ENCODE data around the gene SYTL2.

SYTL2 gene

GRCh38 chr11:85742348-85742747 is 68.6 kb downstream of the SYTL2 start:
- Histone ChIP-seq H3K9ac (ENCODE audit: low read depth in 1 of 2, low read length in 2 of 2) (peak overlapping the region in 1 of 2 donors; percentile 9), H3K27ac (ENCODE audit: low read depth in 2 of 2, low read length in 2 of 2) (peak overlapping the region; percentile 82 to 86), H3K27me3 (ENCODE audit: control insufficient read depth in 2 of 2, insufficient read depth in 2 of 2, low read length in 2 of 2) (no peaks in the 10 kb centered on the region)

GRCh38 chr11:85740481-85741400 is 70.2 kb downstream of the SYTL2 start:
- H3K4me1 ChIP-seq (ENCODE audit: control insufficient read depth in 2 of 2, insufficient read depth in 2 of 2, low read length in 2 of 2): peaks cover 39 to 44% of the 10 kb centered on the region in 2 donors
- H3K9me3 ChIP-seq (ENCODE audit: control insufficient read depth in 2 of 2, low read length in 2 of 2): no peaks in the 10 kb centered on the region
- no peaks in the 10 kb centered on the region for H3K27me3 ChIP-seq (ENCODE audit: control insufficient read depth in 2 of 2, insufficient read depth in 2 of 2, low read length in 2 of 2)
- H3K4me3 ChIP-seq (ENCODE audit: low read length in 2 of 2): no peak overlapping the region
- H3K27ac ChIP-seq (ENCODE audit: low read depth in 2 of 2, low read length in 2 of 2): no peak overlapping the region
- peaks cover 16 to 23% of the 10 kb centered on the region in 2 donors for H3K36me3 ChIP-seq (ENCODE audit: control insufficient read depth in 2 of 2, insufficient read depth in 2 of 2, low read length in 2 of 2)
- H3K9ac ChIP-seq (ENCODE audit: low read depth in 1 of 2, low read length in 2 of 2): no peak overlapping the region

More at GRCh38 chr11:85742348-85742747, 68.6 kb downstream of the SYTL2 start:
- Histone ChIP-seq H3K4me1 (ENCODE audit: control insufficient read depth in 2 of 2, insufficient read depth in 2 of 2, low read length in 2 of 2) (peaks cover 47 to 57% of the 10 kb centered on the region in 2 donors), H3K4me3 (ENCODE audit: low read length in 2 of 2) (no peak overlapping the region), H3K36me3 (ENCODE audit: control insufficient read depth in 2 of 2, insufficient read depth in 2 of 2, low read length in 2 of 2) (peaks cover 18 to 21% of the 10 kb centered on the region in 2 donors), H3K9me3 (ENCODE audit: control insufficient read depth in 2 of 2, low read length in 2 of 2) (no peaks in the 10 kb centered on the region)

DNA sequence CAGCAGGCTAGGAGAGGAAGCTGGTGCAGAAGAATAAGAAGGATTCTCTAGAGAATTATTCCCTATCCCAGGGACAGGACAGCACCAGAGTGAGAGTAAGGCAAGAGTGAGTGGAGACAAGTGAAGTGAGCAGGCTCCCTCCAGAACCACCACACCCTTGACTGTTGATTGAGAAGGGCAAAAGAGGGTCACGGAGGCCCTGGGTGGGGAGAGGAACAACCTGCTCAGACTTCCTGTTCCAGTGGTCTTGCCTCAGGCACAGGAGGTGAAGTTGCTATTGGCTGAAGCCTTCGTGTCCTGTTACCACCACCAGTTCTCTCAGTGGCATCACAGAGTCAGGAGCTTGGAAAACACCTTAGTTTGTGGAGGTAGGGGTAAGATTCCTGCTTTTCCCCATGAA is 73.2 kb downstream of the SYTL2 start:
- peaks cover 34 to 35% of the 10 kb centered on the region in 2 donors for H3K36me3 ChIP-seq (ENCODE audit: control insufficient read depth in 2 of 2, insufficient read depth in 2 of 2, low read length in 2 of 2)
- no peak overlapping the region for H3K4me3 ChIP-seq (ENCODE audit: low read length in 2 of 2)
- H3K9me3 ChIP-seq (ENCODE audit: control insufficient read depth in 2 of 2, low read length in 2 of 2): no peaks in the 10 kb centered on the region
- H3K27me3 ChIP-seq (ENCODE audit: control insufficient read depth in 2 of 2, insufficient read depth in 2 of 2, low read length in 2 of 2): no peaks in the 10 kb centered on the region
- peaks cover 18 to 20% of the 10 kb centered on the region in 2 donors for H3K4me1 ChIP-seq (ENCODE audit: control insufficient read depth in 2 of 2, insufficient read depth in 2 of 2, low read length in 2 of 2)
- no peak overlapping the region for H3K27ac ChIP-seq (ENCODE audit: low read depth in 2 of 2, low read length in 2 of 2)
- no peak overlapping the region for H3K9ac ChIP-seq (ENCODE audit: low read depth in 1 of 2, low read length in 2 of 2)

- H3K4me3 ChIP-seq (ENCODE audit: low read length in 2 of 2): no peak overlapping the region
- peaks cover 2 to 10% of the 10 kb centered on the region in 2 donors for H3K4me1 ChIP-seq (ENCODE audit: control insufficient read depth in 2 of 2, insufficient read depth in 2 of 2, low read length in 2 of 2)
- H3K27me3 ChIP-seq (ENCODE audit: control insufficient read depth in 2 of 2, insufficient read depth in 2 of 2, low read length in 2 of 2): no peaks in the 10 kb centered on the region
- peaks cover 30 to 34% of the 10 kb centered on the region in 2 donors for H3K36me3 ChIP-seq (ENCODE audit: control insufficient read depth in 2 of 2, insufficient read depth in 2 of 2, low read length in 2 of 2)
- H3K9ac ChIP-seq (ENCODE audit: low read depth in 1 of 2, low read length in 2 of 2): no peak overlapping the region
- no peaks in the 10 kb centered on the region for H3K9me3 ChIP-seq (ENCODE audit: control insufficient read depth in 2 of 2, low read length in 2 of 2)
- no peak overlapping the region for H3K27ac ChIP-seq (ENCODE audit: low read depth in 2 of 2, low read length in 2 of 2)
Measured at GRCh38 chr11:85735876-85736460, 75.0 kb downstream of the SYTL2 start.

DNA sequence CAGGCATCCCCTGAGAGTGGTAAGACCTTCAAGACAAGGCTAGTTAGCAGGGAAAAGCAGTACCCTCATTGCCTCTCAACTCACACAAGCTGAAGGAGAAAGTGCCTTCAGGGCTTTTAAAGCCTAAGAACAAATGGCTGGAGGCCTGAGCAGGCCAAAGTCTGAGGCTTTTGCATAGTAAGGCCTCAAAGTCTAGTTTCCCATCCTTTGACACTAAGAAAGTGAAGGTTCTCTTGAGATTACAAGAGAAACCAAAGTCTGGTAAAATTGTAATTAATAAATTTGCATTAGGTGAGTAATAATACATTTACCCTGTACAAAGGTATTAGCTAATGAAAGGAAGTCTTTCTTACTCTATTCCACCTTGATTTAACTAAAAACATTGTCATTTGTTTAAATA is 78.0 kb downstream of the SYTL2 start:
- H3K9me3 ChIP-seq (ENCODE audit: control insufficient read depth in 2 of 2, low read length in 2 of 2): no peaks in the 10 kb centered on the region
- peaks cover 0 to 5% of the 10 kb centered on the region in 2 donors for H3K4me1 ChIP-seq (ENCODE audit: control insufficient read depth in 2 of 2, insufficient read depth in 2 of 2, low read length in 2 of 2)
- peaks cover 20 to 26% of the 10 kb centered on the region in 2 donors for H3K36me3 ChIP-seq (ENCODE audit: control insufficient read depth in 2 of 2, insufficient read depth in 2 of 2, low read length in 2 of 2)
- no peak overlapping the region for H3K4me3 ChIP-seq (ENCODE audit: low read length in 2 of 2)
- H3K27ac ChIP-seq (ENCODE audit: low read depth in 2 of 2, low read length in 2 of 2): no peak overlapping the region
- no peaks in the 10 kb centered on the region for H3K27me3 ChIP-seq (ENCODE audit: control insufficient read depth in 2 of 2, insufficient read depth in 2 of 2, low read length in 2 of 2)
- H3K9ac ChIP-seq (ENCODE audit: low read depth in 1 of 2, low read length in 2 of 2): no peak overlapping the region

DNA sequence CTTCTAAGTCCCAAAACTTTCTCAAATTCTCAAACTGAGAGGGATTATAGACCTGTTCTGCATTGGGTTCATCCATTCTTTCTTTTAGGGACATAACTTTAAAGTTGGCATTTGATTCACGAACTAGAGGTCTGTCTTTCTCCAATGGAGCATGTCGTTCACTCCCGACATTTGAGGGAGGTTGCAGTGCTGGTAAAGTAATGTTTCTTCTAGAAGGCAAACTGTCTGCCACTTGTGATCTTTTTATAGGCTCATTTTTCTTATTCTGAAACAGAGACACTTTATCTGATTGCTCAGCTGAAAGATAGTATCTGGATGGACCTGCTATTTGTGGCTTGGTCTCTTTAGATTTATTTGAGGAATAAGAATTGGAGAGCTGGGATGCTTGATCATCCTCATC is 84.6 kb downstream of the SYTL2 start:
- no peak overlapping the region for H3K9ac ChIP-seq (ENCODE audit: low read depth in 1 of 2, low read length in 2 of 2)
- H3K9me3 ChIP-seq (ENCODE audit: control insufficient read depth in 2 of 2, low read length in 2 of 2): no peaks in the 10 kb centered on the region
- no peaks in the 10 kb centered on the region for H3K4me1 ChIP-seq (ENCODE audit: control insufficient read depth in 2 of 2, insufficient read depth in 2 of 2, low read length in 2 of 2)
- peaks cover 10 to 17% of the 10 kb centered on the region in 2 donors for H3K36me3 ChIP-seq (ENCODE audit: control insufficient read depth in 2 of 2, insufficient read depth in 2 of 2, low read length in 2 of 2)
- no peak overlapping the region for H3K4me3 ChIP-seq (ENCODE audit: low read length in 2 of 2)
- no peak overlapping the region for H3K27ac ChIP-seq (ENCODE audit: low read depth in 2 of 2, low read length in 2 of 2)
- H3K27me3 ChIP-seq (ENCODE audit: control insufficient read depth in 2 of 2, insufficient read depth in 2 of 2, low read length in 2 of 2): no peaks in the 10 kb centered on the region

DNA sequence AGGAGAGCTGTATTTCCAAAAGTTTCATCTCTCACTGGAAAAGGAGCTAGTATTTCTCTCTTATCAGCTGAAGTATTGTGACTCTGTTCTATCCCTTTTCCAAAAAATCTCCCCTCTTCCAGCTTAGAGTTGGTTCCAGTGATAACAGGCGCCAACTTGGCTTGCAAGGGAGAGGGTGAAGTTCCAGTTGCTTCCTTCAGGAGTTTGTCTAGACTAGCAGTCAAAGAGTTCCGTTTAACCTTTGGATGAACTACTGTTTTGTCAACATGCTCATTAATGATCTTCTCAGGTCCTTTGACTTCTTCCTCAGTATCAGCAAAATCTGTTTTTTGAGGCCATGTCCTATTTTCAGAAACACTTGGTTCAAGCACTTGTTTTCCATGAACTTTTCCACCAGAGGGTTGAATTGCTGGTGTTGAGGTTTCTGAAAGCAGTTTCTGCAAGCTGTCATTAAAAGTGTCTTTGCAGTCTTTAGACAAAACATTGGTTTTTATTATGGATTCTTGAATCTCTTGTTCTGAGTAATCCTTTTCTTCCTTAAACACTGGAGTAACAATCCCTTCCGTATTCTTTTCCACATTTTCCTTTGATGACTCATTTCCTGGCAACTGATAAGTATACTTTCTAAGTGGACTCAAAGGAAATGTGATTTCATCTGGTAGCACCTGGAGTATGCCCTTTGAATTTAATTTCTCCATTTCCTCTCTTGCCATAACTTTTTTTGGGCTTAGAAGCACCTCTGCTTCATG is 85.3 kb downstream of the SYTL2 start:
- Histone ChIP-seq H3K27me3 (ENCODE audit: control insufficient read depth in 2 of 2, insufficient read depth in 2 of 2, low read length in 2 of 2) (no peaks in the 10 kb centered on the region), H3K4me3 (ENCODE audit: low read length in 2 of 2) (no peak overlapping the region), H3K27ac (ENCODE audit: low read depth in 2 of 2, low read length in 2 of 2) (no peak overlapping the region), H3K4me1 (ENCODE audit: control insufficient read depth in 2 of 2, insufficient read depth in 2 of 2, low read length in 2 of 2) (no peaks in the 10 kb centered on the region), H3K9ac (ENCODE audit: low read depth in 1 of 2, low read length in 2 of 2) (no peak overlapping the region), H3K9me3 (ENCODE audit: control insufficient read depth in 2 of 2, low read length in 2 of 2) (no peaks in the 10 kb centered on the region), H3K36me3 (ENCODE audit: control insufficient read depth in 2 of 2, insufficient read depth in 2 of 2, low read length in 2 of 2) (peaks cover 10 to 17% of the 10 kb centered on the region in 2 donors)

DNA sequence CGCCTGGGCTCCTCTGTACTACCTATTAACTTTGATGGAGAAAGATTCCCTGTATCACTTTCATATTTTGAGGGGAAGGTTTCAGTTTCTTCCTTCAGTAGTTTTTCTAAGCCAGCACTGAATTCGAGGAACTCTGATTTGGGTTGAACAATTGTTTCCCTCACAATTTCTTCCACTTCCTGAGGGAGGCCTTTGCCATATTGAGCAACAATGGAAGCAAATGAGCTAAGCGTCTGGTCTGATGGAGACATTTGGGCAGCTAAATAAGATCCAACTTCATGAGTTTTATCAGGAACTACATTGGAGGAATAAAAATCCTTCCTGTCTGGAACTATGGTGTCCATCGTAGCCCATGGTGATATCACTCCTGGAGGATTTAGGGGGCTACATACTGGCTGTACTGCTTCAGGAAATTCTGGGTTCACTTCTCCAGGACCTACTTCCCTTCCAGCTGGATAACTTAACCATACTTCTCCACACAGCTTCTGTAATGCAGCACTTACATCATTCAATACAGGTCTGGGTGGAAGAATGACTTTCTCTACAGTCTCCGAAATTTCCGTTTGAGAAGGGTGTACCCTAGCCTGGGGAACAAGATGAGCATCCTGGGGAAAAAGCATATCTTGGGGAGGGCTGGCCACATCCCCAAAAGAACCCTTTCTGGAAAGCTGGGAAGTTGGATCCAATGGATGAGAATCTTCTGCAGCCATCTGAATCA is 86.0 kb downstream of the SYTL2 start:
- Histone ChIP-seq H3K27me3 (ENCODE audit: control insufficient read depth in 2 of 2, insufficient read depth in 2 of 2, low read length in 2 of 2) (no peaks in the 10 kb centered on the region), H3K9me3 (ENCODE audit: control insufficient read depth in 2 of 2, low read length in 2 of 2) (no peaks in the 10 kb centered on the region), H3K36me3 (ENCODE audit: control insufficient read depth in 2 of 2, insufficient read depth in 2 of 2, low read length in 2 of 2) (peaks cover 10 to 19% of the 10 kb centered on the region in 2 donors), H3K9ac (ENCODE audit: low read depth in 1 of 2, low read length in 2 of 2) (no peak overlapping the region), H3K4me3 (ENCODE audit: low read length in 2 of 2) (no peak overlapping the region), H3K4me1 (ENCODE audit: control insufficient read depth in 2 of 2, insufficient read depth in 2 of 2, low read length in 2 of 2) (no peaks in the 10 kb centered on the region), H3K27ac (ENCODE audit: low read depth in 2 of 2, low read length in 2 of 2) (no peak overlapping the region)

DNA sequence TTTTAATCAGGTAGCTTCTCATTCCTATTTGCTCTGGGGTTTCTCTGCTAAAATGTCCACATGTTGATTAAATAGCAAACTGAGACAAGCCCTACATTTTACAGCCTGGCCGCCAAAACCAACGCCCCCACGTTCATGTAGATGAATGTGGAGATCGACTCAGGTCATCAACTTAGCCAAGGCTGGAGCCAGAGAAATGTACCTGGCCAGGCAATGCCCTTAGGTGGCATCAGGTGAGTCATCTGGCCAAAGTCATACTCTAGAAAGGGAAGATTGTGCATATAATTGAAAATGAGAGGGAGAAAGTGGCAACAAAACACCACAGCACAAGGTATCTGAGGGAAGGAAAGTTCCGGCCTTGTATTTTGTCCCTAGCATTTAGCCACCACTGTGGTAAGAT is 87.9 kb downstream of the SYTL2 start:
- H3K36me3 ChIP-seq (ENCODE audit: control insufficient read depth in 2 of 2, insufficient read depth in 2 of 2, low read length in 2 of 2): peaks cover 15 to 19% of the 10 kb centered on the region in 2 donors
- no peak overlapping the region for H3K27ac ChIP-seq (ENCODE audit: low read depth in 2 of 2, low read length in 2 of 2)
- no peaks in the 10 kb centered on the region for H3K9me3 ChIP-seq (ENCODE audit: control insufficient read depth in 2 of 2, low read length in 2 of 2)
- no peak overlapping the region for H3K9ac ChIP-seq (ENCODE audit: low read depth in 1 of 2, low read length in 2 of 2)
- H3K4me3 ChIP-seq (ENCODE audit: low read length in 2 of 2): no peak overlapping the region
- H3K4me1 ChIP-seq (ENCODE audit: control insufficient read depth in 2 of 2, insufficient read depth in 2 of 2, low read length in 2 of 2): no peaks in the 10 kb centered on the region
- H3K27me3 ChIP-seq (ENCODE audit: control insufficient read depth in 2 of 2, insufficient read depth in 2 of 2, low read length in 2 of 2): no peaks in the 10 kb centered on the region

Data from mucosa of rectum (tissue), 2 donors.